Parathyroid adenoma (tissue), 2 donors: ENCODE data around the gene CDH7.

Experiments used
- H2AFZ ChIP-seq: fragments of 300-600 bp; sonication (generic); one replicate; pipeline ENCODE4 v1.7.0; 2017; ENCODE audit warnings: antibody characterized with exemption, mild to moderate bottlenecking
- H3K27ac ChIP-seq: fragments of 300-600 bp; sonication (generic); one replicate; pipeline ENCODE4 v1.7.0; 2017
- H3K27me3 ChIP-seq: fragments of 300-600 bp; sonication (generic); one replicate; pipeline ENCODE4 v1.7.0; 2017; ENCODE audit warnings: low read length; ENCODE audit not compliant: control insufficient read depth, insufficient read depth
- H3K36me3 ChIP-seq: fragments of 300-600 bp; sonication (generic); one replicate; pipeline ENCODE4 v1.7.0; 2017; ENCODE audit warnings: low read length; ENCODE audit not compliant: control insufficient read depth, insufficient read depth
- H3K4me1 ChIP-seq: fragments of 300-600 bp; sonication (generic); one replicate; pipeline ENCODE4 v1.7.0; 2017; ENCODE audit warnings: control low read depth
- H3K4me2 ChIP-seq: fragments of 300-600 bp; sonication (generic); one replicate; pipeline ENCODE4 v1.7.0; 2017; ENCODE audit warnings: low read length
- H3K4me3 ChIP-seq: fragments of 300-600 bp; sonication (generic); one replicate; pipeline ENCODE4 v1.7.0; 2017; ENCODE audit warnings: low read depth, low read length
- H3K79me2 ChIP-seq: fragments of 300-600 bp; sonication (generic); one replicate; pipeline ENCODE4 v1.7.0; 2017; ENCODE audit warnings: control low read depth
- H3K9ac ChIP-seq: fragments of 300-600 bp; sonication (generic); one replicate; pipeline ENCODE4 v1.7.0; 2017; ENCODE audit warnings: mild to moderate bottlenecking
- H3K9me3 ChIP-seq: fragments of 300-600 bp; sonication (generic); one replicate; pipeline ENCODE4 v1.7.0; 2017; ENCODE audit warnings: low read length; ENCODE audit not compliant: control insufficient read depth
- CTCF ChIP-seq: fragments of 300-600 bp; sonication (generic); IDR thresholded peaks from one replicate; pipeline ENCODE4 v1.7.0; 2017; ENCODE audit warnings: antibody characterized with exemption, mild to moderate bottlenecking
- donor health status: primary hyperparathyroidism.

Gene CDH7

GRCh38 chr18:65721619-65722018 lies 29.2 kb upstream of the CDH7 start:
- no peak overlapping the region for H3K27ac ChIP-seq
- no peak overlapping the region for H3K4me3 ChIP-seq
- no peak overlapping the region for H3K4me2 ChIP-seq
- no peak overlapping the region for H3K9ac ChIP-seq
- no peaks in the 10 kb centered on the region for H3K4me1 ChIP-seq
- H3K79me2 ChIP-seq, result no peaks in the 10 kb centered on the region
- no peak overlapping the region for H2AFZ ChIP-seq
- no peak for TF ChIP-seq CTCF
- no peaks in the 10 kb centered on the region for H3K27me3 ChIP-seq
- no peaks in the 10 kb centered on the region for H3K36me3 ChIP-seq
- no peaks in the 10 kb centered on the region for H3K9me3 ChIP-seq

GRCh38 chr18:65725251-65726050 lies 25.4 kb upstream of the CDH7 start:
- Histone ChIP-seq H3K79me2 (no peaks in the 10 kb centered on the region), H3K4me1 (no peaks in the 10 kb centered on the region), H3K27ac (no peak overlapping the region), H2AFZ (no peak overlapping the region), H3K27me3 (no peaks in the 10 kb centered on the region), H3K9me3 (no peaks in the 10 kb centered on the region), H3K36me3 (no peaks in the 10 kb centered on the region), H3K9ac (no peak overlapping the region), H3K4me2 (no peak overlapping the region), H3K4me3 (no peak overlapping the region)
- TF ChIP-seq CTCF, result no peak

GRCh38 chr18:65735155-65735554 lies 15.7 kb upstream of the CDH7 start:
- Histone ChIP-seq H3K79me2 (no peaks in the 10 kb centered on the region), H3K4me3 (no peak overlapping the region), H3K27ac (no peak overlapping the region), H3K36me3 (no peaks in the 10 kb centered on the region), H3K4me1 (no peaks in the 10 kb centered on the region), H2AFZ (no peak overlapping the region), H3K4me2 (no peak overlapping the region), H3K9ac (no peak overlapping the region), H3K9me3 (no peaks in the 10 kb centered on the region), H3K27me3 (no peaks in the 10 kb centered on the region)
- no peak for TF ChIP-seq CTCF

GRCh38 chr18:65737471-65737955 lies 13.3 kb upstream of the CDH7 start:
- H3K4me1 ChIP-seq, result no peaks in the 10 kb centered on the region
- H3K9me3 ChIP-seq, result no peaks in the 10 kb centered on the region
- no peaks in the 10 kb centered on the region for H3K27me3 ChIP-seq
- no peak overlapping the region for H3K9ac ChIP-seq
- H3K4me3 ChIP-seq, result no peak overlapping the region
- H3K79me2 ChIP-seq, result no peaks in the 10 kb centered on the region
- H2AFZ ChIP-seq, result no peak overlapping the region
- H3K27ac ChIP-seq, result no peak overlapping the region
- no peak overlapping the region for H3K4me2 ChIP-seq
- no peak for TF ChIP-seq CTCF
- no peaks in the 10 kb centered on the region for H3K36me3 ChIP-seq

- Histone ChIP-seq H3K9me3 (no peaks in the 10 kb centered on the region), H3K4me3 (no peak overlapping the region), H3K27ac (no peak overlapping the region), H3K9ac (no peak overlapping the region), H3K4me1 (no peaks in the 10 kb centered on the region), H3K79me2 (no peaks in the 10 kb centered on the region), H3K36me3 (no peaks in the 10 kb centered on the region), H2AFZ (no peak overlapping the region), H3K4me2 (no peak overlapping the region), H3K27me3 (no peaks in the 10 kb centered on the region)
- TF ChIP-seq CTCF, result no peak
Observed at GRCh38 chr18:65746936-65747335, 3.9 kb upstream of the CDH7 start.
